Activated gamma-delta T cell treated with anti-CD3 and anti-CD28 coated beads, Interleukin-2, amount 50 U/mL, for 16 hours (primary cell): ENCODE data around the gene ZNF627.
A peak's percentile ranks its signal among the peaks of the same experiment; 100 is the strongest.
"Not testable (repeated sequence)": the region's sequence is repeated elsewhere in the genome, so short reads cannot be mapped to it uniquely, and the experiment has no call there.

Source experiments
- DNase-seq: peaks from one replicate; pipeline ENCODE4 v3.0.0-alpha.2; 2020; ENCODE audit warnings: low read depth

Gene ZNF627

DNA sequence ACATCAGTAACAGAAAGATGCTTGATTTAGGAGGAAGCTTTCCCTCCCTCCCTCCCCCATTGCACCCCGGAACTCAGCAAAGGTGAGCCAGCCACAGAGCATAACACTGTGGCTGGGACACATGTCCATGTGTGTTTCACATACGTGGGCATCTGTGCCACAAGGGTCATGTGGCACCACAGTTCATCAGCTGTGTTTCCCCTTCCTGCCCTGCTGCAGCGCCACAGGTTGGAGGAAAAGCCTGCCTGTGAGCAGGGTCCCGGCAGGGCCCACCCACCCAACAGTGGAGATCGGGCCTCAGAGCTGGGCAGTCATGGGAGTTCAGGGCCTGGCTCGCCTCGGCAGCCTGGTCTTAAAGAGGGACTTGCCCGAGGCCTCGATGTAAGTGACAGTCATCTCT lies 22.6 kb upstream of the ZNF627 start:
- DNase-seq: no peak

DNA sequence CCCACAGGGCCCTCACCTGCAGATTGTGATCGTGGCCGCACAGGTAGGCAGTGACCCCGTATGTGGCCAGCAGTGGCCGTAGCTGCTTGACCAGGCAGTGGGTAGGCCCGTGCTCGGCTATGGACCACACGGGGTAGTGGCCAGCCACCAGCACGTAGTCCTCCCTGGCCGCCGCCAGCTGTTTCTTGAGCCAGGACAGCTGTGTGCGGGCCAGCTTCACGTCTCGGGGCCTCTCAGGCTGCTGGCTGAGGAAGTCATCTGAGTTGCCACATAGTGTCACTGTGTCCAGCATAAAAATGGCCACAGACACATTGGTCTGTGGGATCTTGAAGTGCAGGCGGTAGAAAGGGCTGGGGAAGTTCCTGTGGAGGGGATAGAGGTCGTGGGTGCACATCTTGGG lies 21.1 kb upstream of the ZNF627 start:
- DNase-seq: no peak

DNA sequence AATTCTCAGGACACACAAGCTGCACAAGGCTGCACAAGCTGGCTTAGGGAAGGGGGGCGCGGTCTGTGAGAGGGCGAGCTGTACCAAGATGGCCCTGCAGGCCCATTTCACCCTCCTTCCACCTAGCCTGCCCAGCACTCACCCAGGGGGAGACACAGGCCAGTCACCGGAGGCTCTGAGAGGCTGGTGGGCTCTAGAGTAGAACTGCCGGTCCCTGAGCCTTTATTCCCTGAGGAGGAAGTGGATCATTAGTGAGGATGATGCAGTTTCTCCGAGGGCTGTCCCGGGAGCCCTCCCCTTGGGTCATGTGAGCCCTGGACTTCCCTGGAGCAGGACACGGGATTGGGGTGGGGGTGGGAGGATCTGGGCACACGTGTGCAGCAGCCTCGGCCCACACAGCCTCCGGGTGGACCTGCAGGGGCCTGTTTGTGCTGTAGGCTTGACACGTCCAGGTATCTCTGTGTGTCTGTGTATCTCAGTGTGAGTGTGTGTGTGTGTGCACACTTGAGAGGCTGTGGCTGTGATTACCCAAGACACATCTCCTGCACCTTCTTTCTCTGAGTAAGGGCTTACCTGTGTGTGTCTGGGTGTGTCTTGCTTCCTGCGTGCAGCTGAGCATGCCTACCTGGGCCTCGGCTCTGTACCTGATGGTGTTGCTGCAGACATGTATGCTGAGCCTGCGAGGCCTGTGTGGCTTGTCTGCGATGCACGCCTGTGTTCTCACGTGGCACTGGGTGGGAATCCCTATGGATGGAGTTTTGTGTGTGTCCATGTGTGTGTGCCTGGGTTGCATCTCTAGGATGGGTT lies 19.6 kb upstream of the ZNF627 start, which contains the start of gene ACP5:
ACP5 (minus strand) TSS at position 195 of the 807 bp plus-strand sequence. CDS start 328 bp downstream, outside the sequence.
- no peak for DNase-seq

DNA sequence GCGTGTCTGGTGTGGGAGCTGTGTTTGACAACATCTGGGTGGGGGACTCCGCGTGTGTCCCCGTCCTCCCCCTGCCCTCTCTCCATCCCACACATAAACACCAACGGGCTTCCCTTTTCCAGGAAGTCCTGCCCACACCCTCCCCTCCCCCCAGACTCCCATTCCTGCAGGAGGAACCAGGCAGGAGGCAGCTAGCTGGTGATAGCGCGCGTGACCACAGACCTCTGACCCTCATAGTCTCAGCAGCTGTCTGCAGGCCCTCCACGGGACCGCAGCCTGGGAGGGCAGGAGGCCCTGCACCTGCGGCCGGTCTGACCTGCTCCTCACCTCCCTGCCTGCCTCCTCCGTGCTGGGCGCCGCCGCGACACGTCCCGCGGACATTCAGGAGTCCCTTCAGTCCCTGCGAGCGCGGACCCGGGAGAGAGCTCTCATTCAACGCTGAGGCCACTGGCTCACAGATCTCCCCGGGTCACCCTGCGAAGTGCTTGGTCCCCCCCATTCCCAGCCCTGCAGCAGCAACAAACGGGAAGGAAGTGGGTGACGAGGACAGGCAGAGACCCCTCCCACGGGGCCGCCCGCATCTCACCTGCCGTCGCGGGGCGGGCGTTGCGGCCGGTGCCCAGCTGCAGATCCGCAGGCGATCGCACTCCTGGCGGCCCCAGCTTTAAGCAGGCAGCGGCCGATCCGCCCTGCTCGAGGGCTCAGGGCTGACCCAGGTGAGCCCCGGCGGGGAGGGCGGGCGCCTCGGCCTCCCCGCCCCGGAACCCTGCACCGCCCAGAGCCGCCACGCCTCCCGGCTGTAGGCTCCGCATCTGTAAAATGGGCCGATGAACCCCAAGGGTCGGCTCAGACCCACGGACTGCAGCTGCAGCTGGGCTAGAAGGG lies 18.8 kb upstream of the ZNF627 start:
- no peak for DNase-seq

DNA sequence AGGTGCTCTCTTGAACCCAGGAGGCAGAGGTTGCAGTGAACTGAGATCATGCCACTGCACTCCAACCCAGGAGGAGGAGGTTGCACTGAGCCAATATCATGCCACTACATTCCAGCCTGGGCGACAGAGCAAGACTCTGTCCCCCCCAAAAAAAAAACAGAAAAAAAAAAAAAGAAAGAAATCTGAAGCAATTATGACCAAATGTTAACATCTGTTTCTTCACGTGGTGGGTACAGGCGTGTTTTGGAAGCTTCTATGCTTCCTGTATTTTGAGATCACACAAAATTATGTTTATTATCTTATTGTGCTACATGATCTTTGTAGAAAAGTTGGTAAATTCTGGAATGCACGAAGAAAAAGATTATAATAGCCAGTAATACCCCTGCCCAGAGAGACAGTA lies 17.2 kb upstream of the ZNF627 start:
- DNase-seq: no peak

DNA sequence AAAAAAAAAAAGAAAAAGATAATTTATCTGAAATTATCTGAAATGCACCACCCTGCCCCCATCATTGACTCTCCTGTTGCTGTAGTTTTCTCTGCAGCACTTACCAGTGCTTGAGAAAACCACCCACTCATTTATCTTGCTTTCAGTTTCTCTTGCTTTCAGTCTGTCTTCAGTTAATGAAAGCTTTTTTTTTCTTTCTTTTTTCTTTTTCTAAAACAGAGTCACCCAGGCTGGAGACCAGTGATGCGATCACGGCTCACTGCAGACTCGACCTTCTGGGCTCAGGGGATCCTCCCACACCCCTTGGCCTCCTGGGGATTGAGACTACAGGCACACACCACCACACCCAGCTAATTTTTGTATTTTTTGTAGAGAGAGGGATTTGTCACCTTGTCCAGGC lies 15.5 kb upstream of the ZNF627 start:
- peak; percentile 20 for DNase-seq

DNA sequence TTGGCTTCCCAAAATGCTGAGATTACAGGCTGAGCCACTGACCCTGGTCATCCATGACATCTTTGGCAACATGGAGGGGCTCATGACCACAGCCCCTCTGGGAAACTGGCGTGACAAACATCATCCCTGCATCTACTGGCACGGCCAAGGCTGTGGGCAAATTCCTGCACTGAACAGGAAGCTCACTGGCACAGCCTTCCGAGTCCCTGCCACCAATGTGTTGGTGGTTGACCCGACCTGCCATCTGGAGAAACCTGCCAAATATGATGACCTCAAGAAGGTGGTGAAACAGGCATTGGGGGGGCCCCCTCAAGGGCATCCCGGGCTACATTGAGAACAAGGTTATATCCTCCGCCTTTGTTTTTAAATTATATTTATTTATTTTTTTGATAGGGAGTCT lies 11.0 kb upstream of the ZNF627 start:
- DNase-seq: no peak

DNA sequence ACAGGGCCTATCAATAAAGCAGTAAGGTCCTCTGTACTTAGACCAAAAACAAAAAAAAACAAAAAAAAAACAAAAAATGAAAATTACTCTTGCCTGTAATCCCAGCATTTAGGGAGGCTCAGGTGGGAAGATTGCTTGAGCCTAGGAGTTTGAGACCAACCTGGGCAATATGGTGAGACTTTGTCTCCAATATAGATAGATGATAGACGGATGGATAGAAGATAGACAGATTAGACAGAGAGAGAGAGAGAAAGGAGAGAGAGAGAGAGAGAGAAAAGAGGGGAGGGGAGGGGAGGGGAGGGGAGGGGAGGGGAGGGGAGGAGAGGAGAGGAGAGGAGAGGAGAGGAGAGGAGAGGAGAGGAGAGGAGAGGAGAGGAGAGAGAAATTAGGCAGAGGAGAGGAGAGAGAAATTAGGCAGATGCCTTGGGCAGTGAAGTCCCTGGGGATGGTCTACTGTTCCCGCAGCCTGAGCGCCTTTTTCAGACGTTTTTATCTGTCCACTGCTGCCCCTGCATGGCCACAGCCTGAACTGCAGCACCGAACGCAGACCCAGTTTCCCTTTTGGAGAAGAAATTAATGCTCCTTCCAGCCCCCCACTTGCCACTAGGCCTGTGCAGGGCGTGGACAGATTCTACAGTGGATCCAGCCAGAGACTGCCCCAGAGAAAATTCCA lies 9.8 kb upstream of the ZNF627 start:
- peak; percentile 71 for DNase-seq

DNA sequence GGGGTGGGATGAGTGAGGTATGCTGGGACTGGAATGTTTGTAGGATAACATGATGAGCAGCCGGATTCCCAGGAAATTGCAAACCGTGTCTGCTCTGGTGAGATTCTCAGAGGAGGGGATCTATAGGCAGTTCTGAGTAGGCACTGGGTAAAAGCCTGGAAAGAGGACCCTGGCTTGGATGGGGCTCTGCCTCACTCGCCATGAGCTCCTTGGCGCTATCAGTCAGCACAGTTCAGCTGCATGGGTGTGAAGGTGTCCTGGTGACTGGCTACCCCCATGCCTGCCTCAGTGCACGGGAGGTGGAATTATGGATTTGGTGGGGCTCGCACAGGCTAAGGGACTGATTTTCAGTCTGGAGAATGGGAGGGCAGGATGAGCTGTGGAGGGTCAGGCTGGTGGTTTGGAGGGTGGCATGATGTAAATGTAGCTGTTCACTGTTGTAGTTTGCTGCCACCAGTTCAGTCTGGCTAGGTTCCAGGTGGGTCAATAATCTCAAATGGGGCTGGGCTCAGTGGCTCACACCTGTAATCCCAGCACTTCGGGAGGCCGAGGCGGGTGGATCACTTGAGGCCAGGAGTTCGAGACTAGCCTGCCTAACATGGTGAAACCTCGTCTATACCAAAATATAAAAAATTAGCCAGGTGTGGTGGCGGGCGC lies 9.2 kb upstream of the ZNF627 start:
- DNase-seq: no peak

DNA sequence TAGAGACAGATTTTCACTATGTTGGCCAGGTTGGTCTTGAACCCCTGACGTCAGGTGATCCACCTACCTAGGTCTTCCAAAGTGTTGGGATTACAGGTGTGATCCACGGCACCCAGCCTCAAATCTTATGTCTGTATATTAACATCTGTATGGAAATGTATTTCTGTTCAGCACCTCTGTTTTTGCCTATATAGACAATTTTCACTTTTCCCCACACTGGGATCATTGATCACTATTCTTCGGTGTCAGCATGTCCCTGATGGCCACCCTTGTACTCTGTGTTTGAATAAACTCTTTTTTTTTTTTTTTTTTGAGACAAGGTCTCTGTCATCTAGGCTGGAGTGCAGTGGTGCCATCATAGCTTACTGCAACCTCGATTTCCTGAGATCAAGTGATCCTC lies 3.2 kb upstream of the ZNF627 start:
- DNase-seq: no peak

DNA sequence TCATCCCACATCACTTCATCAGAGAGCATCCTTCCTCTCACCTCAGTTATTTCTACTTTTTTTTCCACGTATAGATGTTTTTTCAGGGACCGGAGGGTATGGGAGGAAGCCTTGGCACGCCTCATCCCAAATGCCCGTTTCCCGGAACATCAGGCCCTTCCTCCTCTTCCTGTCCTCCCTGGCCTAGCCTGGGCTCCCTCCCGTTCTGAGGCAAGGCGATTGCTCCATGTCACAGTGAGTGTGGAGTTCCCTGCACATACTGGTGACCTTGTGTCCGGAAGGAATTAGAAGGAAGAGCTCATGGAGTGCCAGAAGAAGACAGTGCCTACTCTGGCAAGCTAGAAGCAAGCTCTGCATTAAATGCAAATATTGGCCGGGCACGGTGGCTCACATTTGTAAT lies 1.1 kb upstream of the ZNF627 start:
- no peak for DNase-seq

DNA sequence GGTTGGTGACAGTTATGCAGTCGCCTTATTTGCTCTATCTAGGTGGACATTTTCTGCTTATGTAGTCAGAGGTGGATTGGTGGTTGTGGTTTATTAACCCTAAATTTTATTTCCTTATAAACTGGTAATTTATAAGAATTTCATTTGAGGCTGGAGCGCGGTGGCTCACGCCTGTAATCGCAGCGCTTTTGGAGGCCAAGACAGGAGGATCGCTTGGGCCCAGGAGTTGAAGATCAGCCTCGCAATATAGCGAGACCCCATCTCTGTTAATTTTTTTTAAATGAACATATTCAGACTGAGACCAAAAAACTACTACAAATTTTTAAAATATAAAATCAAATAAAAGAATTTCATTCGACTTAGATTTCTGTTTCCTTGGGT lies 810 bp downstream of the ZNF627 start:
- DNase-seq: no peak

DNA sequence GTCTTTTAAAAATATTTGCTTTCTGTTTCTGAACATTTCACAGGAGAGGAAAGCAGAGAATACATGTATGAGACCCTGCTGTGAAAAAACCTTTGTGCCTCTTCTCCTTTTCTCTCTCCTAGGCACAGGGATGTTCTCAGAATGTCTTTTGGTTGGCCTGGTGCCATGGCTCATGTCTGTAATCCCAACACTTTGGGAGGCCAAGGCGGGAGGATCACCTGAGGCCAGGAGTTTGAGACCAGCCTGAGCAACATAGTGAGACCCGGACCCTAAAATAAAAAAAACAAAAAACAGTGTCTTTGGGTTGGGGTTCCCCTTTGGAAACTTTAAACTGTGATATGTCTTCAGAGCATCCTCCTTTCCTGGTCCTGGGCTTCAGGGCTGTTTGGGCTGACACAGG lies 1.5 kb downstream of the ZNF627 start:
- no peak for DNase-seq

DNA sequence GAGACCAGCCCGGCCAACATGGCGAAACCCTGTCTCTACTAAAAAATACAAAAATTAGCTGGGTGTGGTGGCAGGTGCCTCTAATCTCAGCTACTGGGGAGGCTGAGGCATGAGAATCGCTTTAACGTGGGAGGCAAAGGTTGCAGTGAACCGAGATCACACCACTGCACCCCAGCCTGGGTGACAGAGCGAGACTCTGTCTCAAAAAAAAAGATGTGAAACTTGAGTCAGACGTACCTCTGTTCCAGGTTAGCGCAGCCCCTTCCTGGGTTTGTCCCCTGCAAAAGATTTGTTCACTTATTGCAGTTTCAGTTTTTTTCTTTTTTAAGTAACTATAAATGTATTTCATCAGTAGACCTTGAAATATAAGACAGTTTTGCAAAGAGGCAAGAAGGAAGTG lies 2.4 kb downstream of the ZNF627 start:
- not testable (repeated sequence) for DNase-seq

DNA sequence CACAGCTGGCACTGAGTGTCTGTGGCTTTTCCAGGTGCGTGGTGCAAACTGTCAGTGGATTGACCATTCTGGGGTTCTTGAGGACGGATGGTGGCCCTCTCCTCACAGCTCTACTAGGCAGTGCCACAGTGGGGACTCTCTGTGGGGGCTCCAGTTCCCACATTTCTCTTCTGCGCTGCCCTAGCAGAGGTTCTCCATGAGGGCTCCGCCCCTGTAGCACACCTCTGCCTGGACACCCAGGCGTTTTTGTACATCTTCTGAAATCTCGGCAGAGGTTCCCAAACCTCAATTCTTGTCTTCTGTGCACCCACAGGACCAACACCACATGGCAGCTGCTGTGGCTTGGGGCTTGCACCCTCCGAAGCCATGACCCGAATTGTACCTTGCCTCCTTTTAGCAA lies 9.2 kb downstream of the ZNF627 start:
- no peak for DNase-seq

DNA sequence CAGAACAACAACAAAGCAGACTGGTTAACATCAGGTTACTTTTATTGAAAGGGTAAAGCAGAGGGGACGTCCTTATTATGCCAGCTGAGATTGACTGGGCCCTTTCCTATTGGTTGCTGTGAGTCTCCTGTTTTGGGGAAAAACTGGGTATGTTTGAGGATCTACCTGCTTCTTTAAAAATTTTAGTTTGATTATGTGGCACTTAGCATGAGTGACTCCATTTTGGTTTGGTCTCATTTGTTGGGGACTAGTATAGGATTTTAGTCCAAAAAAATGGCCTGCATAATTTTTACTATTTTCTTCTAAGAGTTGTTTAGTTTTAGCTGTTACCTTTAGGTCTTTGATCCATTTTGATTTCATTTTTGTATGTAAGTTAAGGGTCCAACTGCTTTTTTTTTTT lies 14.4 kb downstream of the ZNF627 start:
- no peak for DNase-seq

DNA sequence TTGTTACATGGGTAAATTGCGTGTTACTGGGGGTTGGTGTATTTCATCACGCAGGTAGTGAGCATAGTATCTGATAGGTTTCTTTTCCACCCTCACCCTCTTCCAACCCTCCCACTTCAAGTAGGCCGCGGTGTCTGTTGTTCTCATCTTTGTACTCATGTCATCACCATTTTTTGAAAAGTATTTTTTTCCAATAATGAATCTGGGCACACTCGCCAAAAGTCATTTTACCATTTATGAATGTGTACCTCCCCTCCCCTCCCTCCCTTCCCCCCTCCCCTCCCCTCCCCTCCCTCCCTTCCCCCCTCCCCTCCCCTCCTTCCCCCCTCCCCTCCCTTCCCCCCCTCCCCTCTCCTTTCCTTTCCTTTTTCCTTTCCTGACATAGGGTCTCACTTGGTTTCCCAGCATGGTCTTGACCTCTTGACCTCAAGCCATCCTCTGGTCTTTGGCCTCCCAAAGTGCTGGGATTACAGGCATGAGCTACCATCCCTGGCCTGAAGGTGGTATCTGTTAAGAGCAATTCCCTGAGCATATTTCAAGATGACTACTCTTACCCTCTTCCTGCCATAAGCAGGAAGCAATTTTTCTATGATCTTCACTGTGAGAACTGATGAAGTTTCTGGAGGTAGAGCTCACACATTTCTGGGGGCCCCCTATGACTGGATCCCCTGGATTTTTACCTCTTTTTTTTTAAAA lies 15.7 kb downstream of the ZNF627 start:
- no peak for DNase-seq

DNA sequence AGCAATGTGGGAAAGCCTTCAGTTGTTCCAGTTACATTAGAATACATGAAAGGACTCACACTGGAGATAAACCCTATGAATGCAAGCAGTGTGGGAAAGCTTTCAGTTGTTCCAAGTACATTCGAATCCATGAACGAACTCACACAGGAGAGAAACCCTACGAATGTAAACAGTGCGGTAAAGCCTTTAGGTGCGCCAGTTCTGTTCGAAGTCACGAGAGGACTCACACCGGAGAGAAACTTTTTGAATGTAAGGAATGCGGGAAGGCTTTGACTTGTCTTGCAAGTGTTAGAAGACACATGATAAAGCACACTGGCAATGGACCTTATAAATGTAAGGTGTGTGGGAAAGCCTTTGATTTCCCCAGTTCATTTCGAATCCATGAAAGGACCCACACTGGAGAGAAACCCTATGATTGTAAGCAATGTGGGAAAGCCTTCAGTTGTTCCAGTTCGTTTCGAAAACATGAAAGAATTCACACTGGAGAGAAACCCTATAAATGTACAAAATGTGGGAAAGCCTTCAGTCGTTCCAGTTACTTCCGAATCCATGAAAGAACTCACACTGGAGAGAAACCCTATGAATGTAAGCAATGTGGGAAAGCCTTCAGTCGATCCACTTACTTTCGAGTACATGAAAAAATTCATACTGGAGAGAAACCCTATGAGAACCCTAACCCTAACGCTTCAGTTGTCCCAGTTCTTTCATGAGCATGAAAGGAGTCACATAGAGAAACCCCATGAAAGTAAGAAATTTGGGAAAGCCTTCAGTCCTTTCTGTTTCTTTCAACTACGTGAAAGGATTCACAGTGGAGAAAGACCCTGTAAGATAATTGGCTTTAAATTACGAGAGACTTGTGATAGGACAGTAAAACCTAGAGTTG lies 20.1 kb downstream of the ZNF627 start:
- DNase-seq: no peak

DNA sequence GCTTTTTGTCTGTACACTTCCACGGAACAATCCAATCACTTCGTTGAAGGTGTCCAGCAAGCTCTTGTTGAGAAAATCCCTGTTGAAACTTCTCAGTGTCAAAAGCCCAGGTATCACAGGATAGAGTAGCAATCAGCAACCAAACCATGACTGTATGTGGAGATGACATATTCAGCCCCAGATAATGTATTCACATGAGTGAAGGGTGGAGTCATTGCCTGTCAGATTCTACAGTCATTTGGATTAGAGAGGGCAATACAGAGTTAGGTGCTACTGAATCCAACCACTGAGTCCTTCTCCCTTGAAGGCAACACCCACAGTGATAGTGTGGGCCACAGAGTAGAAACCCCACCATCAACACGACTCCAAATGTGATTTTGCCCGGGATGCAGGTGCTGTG lies 23.3 kb downstream of the ZNF627 start:
- DNase-seq: no peak

DNA sequence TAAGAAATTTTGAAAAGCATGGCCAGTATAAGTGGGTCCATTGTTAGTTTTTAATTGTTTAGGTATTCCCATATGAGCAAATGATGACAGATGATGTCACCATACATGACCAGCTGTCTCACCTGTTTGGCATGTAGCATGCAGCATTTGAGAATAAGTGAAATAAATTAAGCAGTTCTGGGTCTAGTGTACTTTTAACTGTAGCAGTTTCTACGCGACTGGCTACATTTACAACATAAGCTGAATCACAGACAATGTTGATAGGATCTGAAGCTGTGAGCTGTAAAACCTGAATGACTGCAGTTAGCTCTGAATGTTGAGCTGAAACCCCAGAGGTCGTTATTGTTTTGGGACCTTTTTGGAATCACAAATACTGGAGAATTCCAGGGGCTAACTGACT lies 25.1 kb downstream of the ZNF627 start:
- not testable (repeated sequence) for DNase-seq

DNA sequence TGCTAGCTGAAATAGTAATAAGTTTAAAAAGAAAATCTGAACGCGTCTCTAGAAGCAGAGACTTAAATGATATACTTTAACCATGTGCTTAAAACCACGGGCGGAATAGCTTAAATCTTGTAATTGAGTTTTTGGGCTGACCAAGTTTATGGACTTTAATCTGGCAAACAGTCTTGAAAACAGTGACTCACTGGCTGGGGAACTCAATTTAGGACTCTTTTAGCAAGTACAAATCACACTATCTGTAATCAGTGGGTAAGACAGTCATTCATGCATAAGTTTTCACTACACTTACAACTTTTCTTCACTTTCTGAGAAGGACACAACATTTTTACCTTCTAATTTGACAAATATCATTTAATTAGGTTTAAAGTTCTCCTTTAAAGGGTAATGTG lies 26.8 kb downstream of the ZNF627 start:
- DNase-seq: no peak
